ENCODE data around the gene RASAL2. TPM values are rescaled to one million over a fixed set of nuclear protein-coding genes. Genes with fewer than 3 reads are reported as not detected.

The RASAL2 gene
- total RNA-seq, 1 experiment from 2014 or later = 22.2 TPM

DNA sequence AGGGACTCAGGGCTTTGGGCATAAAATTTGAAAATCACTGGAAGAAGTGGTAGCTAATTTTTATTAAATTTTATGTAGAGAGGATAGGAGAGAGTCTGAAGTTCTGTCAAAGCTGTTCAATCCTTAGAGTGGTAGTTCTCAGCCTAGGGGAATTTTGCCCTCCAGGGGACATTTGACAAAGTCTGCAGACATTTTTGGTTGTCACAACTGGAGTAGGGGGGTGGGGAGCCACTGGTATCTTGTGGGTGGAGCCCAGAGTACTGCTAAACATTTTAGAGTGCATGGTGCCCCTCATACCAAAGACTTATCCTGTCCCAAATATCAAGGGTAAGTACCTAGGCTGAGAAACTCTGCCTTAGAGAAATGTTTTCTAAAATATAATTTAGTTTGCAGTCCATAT lies 30.2 kb downstream of the RASAL2 start:
- H3K23me2 ChIP-seq (ENCODE audit: insufficient read length, low read depth, low read length, poor library complexity, severe bottlenecking) = no peaks in the 10 kb centered on the region
- no peak overlapping the region for H3K4ac ChIP-seq (ENCODE audit: low read depth, low read length)
- H4K5ac ChIP-seq (ENCODE audit: insufficient read length, low read depth, low read length) = no peak overlapping the region
- no peak for TF ChIP-seq CTCF (conservative IDR thresholded peaks at IDR 0.05)
- no peak overlapping the region for H2AK5ac ChIP-seq (ENCODE audit: insufficient read length, low read length)
- H2BK12ac ChIP-seq (ENCODE audit: insufficient read length, low read depth, low read length) = no peak overlapping the region
- Mint-ChIP-seq H3K27ac (peak overlapping the region in 1 of 3 experiments; percentile 48; a peak in 3 of 7 replicates), H3K27me3 (ENCODE audit: low read depth) (no peaks in the 10 kb centered on the region), H3K9me3 (peaks cover 20 to 23% of the 10 kb centered on the region in 2 experiments), H3K36me3 (ENCODE audit: insufficient read depth in 1 of 3, low read depth in 3 of 3) (peaks cover 20 to 27% (median 20%) of the 10 kb centered on the region in 3 experiments), H3K4me1 (peaks cover 16 to 19% of the 10 kb centered on the region in 2 experiments), H3K4me3 (no peak overlapping the region)
- no peak overlapping the region for H3T11ph ChIP-seq (ENCODE audit: low read length)
- H3K79me2 ChIP-seq (ENCODE audit: insufficient read depth, low read length) = peaks cover 2% of the 10 kb centered on the region; the same call in 1 of the 2 replicates
- H3K23ac ChIP-seq (ENCODE audit: insufficient read length, low read depth, low read length) = no peak overlapping the region
- no peak overlapping the region for H2BK5ac ChIP-seq (ENCODE audit: insufficient read length, low read length)
- H2BK20ac ChIP-seq (ENCODE audit: low read depth, low read length, poor library complexity, severe bottlenecking) = no peak overlapping the region
- H4K20me1 ChIP-seq (ENCODE audit: control insufficient read depth, insufficient read depth, insufficient read length) = no peaks in the 10 kb centered on the region
- no peak overlapping the region for H3K4me2 ChIP-seq (ENCODE audit: insufficient read depth, insufficient read length, low read length)
- H3K27ac ChIP-seq (ENCODE audit: insufficient read length, low read depth, low read length) = no peak overlapping the region
- H2BK120ac ChIP-seq (ENCODE audit: low read depth, low read length, poor library complexity, severe bottlenecking) = no peak overlapping the region
- no peak overlapping the region for H3K18ac ChIP-seq (ENCODE audit: insufficient read length, low read depth, low read length)
- no peak overlapping the region for H4K91ac ChIP-seq (ENCODE audit: insufficient read length, low read depth, low read length)
- no peak overlapping the region for H2AFZ ChIP-seq (ENCODE audit: low read length)
- H3K4me1 ChIP-seq (ENCODE audit: insufficient read depth, low read length) = no peaks in the 10 kb centered on the region; the same call in 1 of the 2 replicates
- DNase-seq = no peak
- no peaks in the 10 kb centered on the region for H3K27me3 ChIP-seq (ENCODE audit: insufficient read depth, low read length)
- H4K8ac ChIP-seq (replicated peaks; ENCODE audit: insufficient read length, low read depth, low read length) = no peak overlapping the region
- no peak overlapping the region for H3K14ac ChIP-seq (ENCODE audit: insufficient read depth, low read length)
- H3K9me3 ChIP-seq (ENCODE audit: control insufficient read depth, low read depth, low read length) = no peaks in the 10 kb centered on the region
- no peak overlapping the region for H3K56ac ChIP-seq (ENCODE audit: insufficient read length, low read depth, low read length)
- H3K79me1 ChIP-seq (ENCODE audit: insufficient read depth, low read depth, low read length, poor library complexity, severe bottlenecking) = no peaks in the 10 kb centered on the region
- H3K9ac ChIP-seq (ENCODE audit: extremely low read depth, insufficient read length, low read length) = no peak overlapping the region
- no peak overlapping the region for H2BK15ac ChIP-seq (ENCODE audit: low read depth, low read length)
